MCF 10A (cell line): Measurements from ENCODE around the gene DCPS. TPM values are rescaled to one million over a fixed set of nuclear protein-coding genes. Genes with fewer than 3 reads are reported as not detected.

Experiments
- BruUV-seq: library from RNA; stranded (reverse); fragments of 400-500 nt; replicated peaks from 2 replicates; lab custom pipeline; 2021; lab: Mats Ljungman, UMichigan
- CTCF ChIA-PET: fragments of 300-600 bp; sonication (Branson Sonifier 250); formaldehyde crosslinking; extraction: SDS; loops from one replicate; lab custom pipeline; 2021; ENCODE audit warnings: antibody characterized with exemption, inconsistent platforms; lab: Yijun Ruan, JAX
- POLR2A ChIA-PET: fragments of 300-600, 350-650 bp; sonication (Branson Sonifier 250); formaldehyde crosslinking; extraction: SDS; loops from one replicate; lab custom pipeline; 2020; ENCODE audit warnings: antibody characterized with exemption, inconsistent platforms; lab: Yijun Ruan, JAX
- DNase-seq: peaks from one replicate; pipeline ENCODE4 v3.0.0-alpha.2; 2018; ENCODE audit not compliant: unreplicated experiment
- H3K27ac Mint-ChIP-seq: one replicate; pipeline ENCODE4 v1.8.0; 2022; ENCODE audit warnings: mild to moderate bottlenecking, low read depth, mixed read lengths; ENCODE audit not compliant: unreplicated experiment
- H3K27me3 Mint-ChIP-seq: one replicate; pipeline ENCODE4 v1.8.0; 2022; ENCODE audit warnings: mixed read lengths; ENCODE audit not compliant: insufficient read depth, unreplicated experiment
- H3K36me3 Mint-ChIP-seq: one replicate; pipeline ENCODE4 v1.8.0; 2022; ENCODE audit warnings: mild to moderate bottlenecking, moderate library complexity, mixed read lengths; ENCODE audit not compliant: insufficient read depth, unreplicated experiment
- H3K4me1 Mint-ChIP-seq: one replicate; pipeline ENCODE4 v1.8.0; 2022; ENCODE audit warnings: mixed read lengths; ENCODE audit not compliant: insufficient read depth, unreplicated experiment
- H3K4me3 Mint-ChIP-seq: one replicate; pipeline ENCODE4 v1.8.0; 2022; ENCODE audit warnings: mild to moderate bottlenecking, moderate library complexity, mixed read lengths; ENCODE audit not compliant: unreplicated experiment
- H3K9me3 Mint-ChIP-seq: one replicate; pipeline ENCODE4 v1.8.0; 2022; ENCODE audit warnings: mixed read lengths; ENCODE audit not compliant: unreplicated experiment
- intact Hi-C: fragments of 100-400 bp; cut with micrococcal nuclease; formaldehyde crosslinking; loops from 2 replicates; pipeline ENCODE4 v1.14.1; 2022
- total RNA-seq: library from RNA; stranded (reverse); gene quantifications from 2 replicates; pipeline ENCODE4 v1.2.3, GENCODE V29; 2022
- TF ChIP-seq, protein P1 (sequence below): fragments of 200-600 bp; IDR thresholded peaks from one replicate; pipeline ENCODE4 v1.8.0; 2022; ENCODE audit warnings: antibody characterized with exemption, mild to moderate bottlenecking; ENCODE audit not compliant: unreplicated experiment

DCPS gene
- total RNA-seq, 1 experiment from 2014 or later: 33.7 TPM

DNA sequence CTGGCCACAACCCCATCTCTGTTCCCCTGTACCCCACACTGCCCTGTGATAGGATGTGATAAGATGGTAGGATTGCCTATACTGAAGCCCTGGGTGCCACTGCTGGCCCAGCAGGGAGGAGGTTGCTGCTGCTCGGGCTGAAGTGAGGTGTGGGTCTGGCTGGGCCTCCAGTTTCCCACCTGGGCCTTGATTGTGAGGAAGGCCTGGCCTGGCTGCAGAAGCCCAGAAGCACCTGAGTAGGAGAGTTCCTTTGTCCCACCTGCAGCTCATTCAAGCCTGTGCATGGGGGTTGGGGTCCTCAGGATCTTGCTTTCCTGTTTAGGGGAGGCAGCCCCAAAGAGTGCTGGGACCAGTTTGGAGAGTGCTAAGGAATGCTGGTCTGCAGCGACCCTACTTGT, 54.9 kb downstream of the DCPS start:
- POLR2A ChIA-PET: interaction anchor here (0.7 to 3.0 kb wide), 3 partner anchors 9 to 76 kb away, joined by 3 to 11 read pairs (median 4); partner anchors contain the start of gene TIRAP
- CTCF ChIA-PET: interaction anchor here (1.6 to 3.7 kb wide), 2 partner anchors 49 to 122 kb away, joined by 4 to 13 read pairs; no protein-coding TSS in a partner anchor
- Mint-ChIP-seq H3K4me1 (peaks cover 29% of the 10 kb centered on the region), H3K36me3 (peaks cover 4% of the 10 kb centered on the region), H3K27ac (no peak overlapping the region), H3K27me3 (no peaks in the 10 kb centered on the region), H3K9me3 (no peaks in the 10 kb centered on the region), H3K4me3 (no peak overlapping the region)
- intact Hi-C loops: loop anchor here (5.0 to 10.0 kb wide), 2 partner anchors 44 to 76 kb away; no protein-coding TSS in a partner anchor
- TF ChIP-seq, protein P1, sequence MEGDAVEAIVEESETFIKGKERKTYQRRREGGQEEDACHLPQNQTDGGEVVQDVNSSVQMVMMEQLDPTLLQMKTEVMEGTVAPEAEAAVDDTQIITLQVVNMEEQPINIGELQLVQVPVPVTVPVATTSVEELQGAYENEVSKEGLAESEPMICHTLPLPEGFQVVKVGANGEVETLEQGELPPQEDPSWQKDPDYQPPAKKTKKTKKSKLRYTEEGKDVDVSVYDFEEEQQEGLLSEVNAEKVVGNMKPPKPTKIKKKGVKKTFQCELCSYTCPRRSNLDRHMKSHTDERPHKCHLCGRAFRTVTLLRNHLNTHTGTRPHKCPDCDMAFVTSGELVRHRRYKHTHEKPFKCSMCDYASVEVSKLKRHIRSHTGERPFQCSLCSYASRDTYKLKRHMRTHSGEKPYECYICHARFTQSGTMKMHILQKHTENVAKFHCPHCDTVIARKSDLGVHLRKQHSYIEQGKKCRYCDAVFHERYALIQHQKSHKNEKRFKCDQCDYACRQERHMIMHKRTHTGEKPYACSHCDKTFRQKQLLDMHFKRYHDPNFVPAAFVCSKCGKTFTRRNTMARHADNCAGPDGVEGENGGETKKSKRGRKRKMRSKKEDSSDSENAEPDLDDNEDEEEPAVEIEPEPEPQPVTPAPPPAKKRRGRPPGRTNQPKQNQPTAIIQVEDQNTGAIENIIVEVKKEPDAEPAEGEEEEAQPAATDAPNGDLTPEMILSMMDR: no peak
- no TSS peak for BruUV-seq
- DNase-seq: no peak

DNA sequence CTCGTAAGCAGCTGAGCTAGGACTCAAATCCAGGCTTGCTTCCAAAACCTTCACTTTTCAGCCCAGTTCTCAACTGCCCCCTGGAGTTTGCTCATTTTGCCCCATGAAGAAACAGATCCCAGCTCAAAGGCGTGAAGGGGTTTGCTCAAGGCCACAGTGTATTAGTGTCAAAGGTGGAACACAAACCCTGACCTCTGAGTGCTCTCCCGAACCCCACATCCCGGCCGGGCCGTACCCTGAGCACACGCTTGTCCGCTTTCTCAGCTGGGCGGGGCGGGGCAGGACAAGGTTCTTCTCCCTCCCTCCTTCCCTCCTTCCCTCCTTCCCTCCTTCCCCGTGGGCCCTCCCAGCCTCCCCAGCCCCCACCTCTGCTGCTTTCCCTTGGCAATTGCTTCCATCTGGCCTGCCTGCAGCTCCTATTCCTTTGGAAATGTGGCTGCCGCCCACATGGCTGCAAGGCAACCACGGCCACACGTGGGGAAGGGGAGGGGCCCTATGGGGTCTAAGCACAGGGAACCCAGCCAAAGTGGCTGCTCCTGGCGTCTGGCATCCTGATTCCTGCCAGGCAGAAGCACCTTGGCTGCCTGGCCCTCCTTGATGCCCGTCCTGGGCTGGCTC, 55.7 kb downstream of the DCPS start:
- intact Hi-C loops: loop anchor here (5.0 to 10.0 kb wide), 2 partner anchors 43 to 75 kb away; no protein-coding TSS in a partner anchor
- H3K4me3 Mint-ChIP-seq: no peak overlapping the region
- H3K27me3 Mint-ChIP-seq: no peaks in the 10 kb centered on the region
- ChIA-PET CTCF (interaction anchor here (0.6 to 3.7 kb wide), 4 partner anchors 45 to 121 kb away, joined by 4 to 13 read pairs (median 4); no protein-coding TSS in a partner anchor), POLR2A (interaction anchor here (0.7 to 3.0 kb wide), 3 partner anchors 11 to 1059 kb away, joined by 3 to 11 read pairs (median 3); partner anchors contain the start of gene TIRAP)
- no TSS peak for BruUV-seq
- H3K9me3 Mint-ChIP-seq: no peaks in the 10 kb centered on the region
- peaks cover 23% of the 10 kb centered on the region for H3K4me1 Mint-ChIP-seq
- TF ChIP-seq, protein P1: no peak
- peak; percentile 43 for DNase-seq
- H3K36me3 Mint-ChIP-seq: no peaks in the 10 kb centered on the region
- peak overlapping the region; percentile 51 for H3K27ac Mint-ChIP-seq

DNA sequence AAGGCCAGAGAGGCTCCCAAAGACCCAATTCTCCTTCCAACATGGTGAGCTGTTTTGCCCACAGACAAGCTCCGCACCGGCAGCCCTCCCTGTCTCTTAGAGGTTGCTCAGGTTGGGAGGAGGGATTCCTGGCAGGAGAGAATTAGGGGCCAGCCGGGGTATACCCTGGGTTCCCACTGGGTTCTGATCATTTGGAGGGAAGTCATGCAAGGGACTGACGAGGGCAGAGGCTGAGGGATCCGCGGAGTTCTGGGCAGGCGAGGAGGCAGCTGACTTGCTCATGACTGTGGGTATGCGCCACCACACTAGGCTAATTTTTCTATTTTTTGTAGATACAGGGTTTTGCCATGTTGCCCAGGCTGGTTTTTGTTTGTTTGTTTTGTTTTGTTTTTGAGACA, 56.2 kb downstream of the DCPS start:
- Mint-ChIP-seq H3K4me3 (no peak overlapping the region), H3K27me3 (no peaks in the 10 kb centered on the region), H3K4me1 (peaks cover 18% of the 10 kb centered on the region), H3K27ac (peak overlapping the region; percentile 51), H3K36me3 (no peaks in the 10 kb centered on the region), H3K9me3 (no peaks in the 10 kb centered on the region)
- no peak for DNase-seq
- intact Hi-C loops: no loop called here
- TF ChIP-seq, protein P1: no peak
- BruUV-seq: no TSS peak
- ChIA-PET POLR2A (no interaction called here), CTCF (interaction anchor here (3.7 kb wide), 1 partner anchor 120 kb away, joined by 13 read pairs; no protein-coding TSS in a partner anchor)

DNA sequence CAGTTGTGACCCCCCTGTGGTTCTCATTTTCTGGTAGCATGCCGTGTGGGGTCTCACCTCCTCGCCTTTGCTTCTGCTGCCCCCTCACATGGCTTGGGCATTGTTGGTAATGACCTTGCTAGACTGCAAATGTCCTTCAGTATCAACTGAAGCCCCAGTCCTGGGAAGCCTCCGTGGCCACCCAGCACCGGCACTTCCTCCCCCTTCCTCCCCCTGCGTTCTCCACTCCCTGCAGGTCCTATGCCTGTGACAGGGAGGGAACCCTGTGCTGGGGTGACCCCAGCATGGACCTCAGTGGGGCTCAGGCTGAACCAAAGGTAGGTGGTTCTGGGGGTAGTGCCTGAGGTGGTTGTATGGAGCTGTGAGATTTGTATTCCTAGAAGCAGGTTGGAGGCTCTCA, 57.5 kb downstream of the DCPS start:
- CTCF ChIA-PET: interaction anchor here (0.7 kb wide), 1 partner anchor 43 kb away, joined by 3 read pairs; no protein-coding TSS in a partner anchor
- POLR2A ChIA-PET: interaction anchor here (0.6 kb wide), 1 partner anchor 436 kb away, joined by 3 read pairs; no protein-coding TSS in a partner anchor
- Mint-ChIP-seq H3K36me3 (no peaks in the 10 kb centered on the region), H3K4me3 (no peak overlapping the region), H3K9me3 (no peaks in the 10 kb centered on the region), H3K4me1 (peaks cover 23% of the 10 kb centered on the region), H3K27ac (no peak overlapping the region), H3K27me3 (no peaks in the 10 kb centered on the region)
- no TSS peak for BruUV-seq
- intact Hi-C loops: no loop called here
- TF ChIP-seq, protein P1: no peak
- no peak for DNase-seq
